Neural cell (in vitro differentiated cells): ENCODE measurements around the gene CPEB4. TPM values are rescaled to one million over a fixed set of nuclear protein-coding genes. Genes with fewer than 3 reads are reported as not detected.

Source experiments
- H2AFZ ChIP-seq: fragments of 200-600, 300-800 bp; sonication (generic), shearing (Covaris generic); 2 replicates; pipeline ENCODE4 v1.6.0; 2014; ENCODE audit warnings: low read depth, mild to moderate bottlenecking, antibody characterized with exemption, low read length, moderate library complexity
- H3F3A ChIP-seq: fragments of 200-600 bp; shearing (Covaris generic); 2 replicates; pipeline ENCODE4 v1.6.1; 2016; ENCODE audit warnings: mild to moderate bottlenecking, moderate library complexity, mixed read lengths, antibody characterized with exemption, low read length; ENCODE audit not compliant: insufficient read depth, poor library complexity, severe bottlenecking
- H3K27ac ChIP-seq: fragments of 200-600, 300-800 bp; sonication (generic), shearing (Covaris generic); 2 replicates; pipeline ENCODE4 v1.5.1; 2014; ENCODE audit warnings: mild to moderate bottlenecking, low read length, moderate library complexity
- H3K27me3 ChIP-seq: fragments of 300-800, 200-600 bp; sonication (generic), shearing (Covaris generic); 2 replicates; pipeline ENCODE4 v1.6.0; 2014; ENCODE audit warnings: mild to moderate bottlenecking, low read depth, low read length, moderate library complexity; ENCODE audit not compliant: insufficient read depth
- H3K36me3 ChIP-seq: fragments of 300-800, 200-600 bp; sonication (generic), shearing (Covaris generic); 2 replicates; pipeline ENCODE4 v1.5.1; 2014; ENCODE audit warnings: mild to moderate bottlenecking, antibody characterized with exemption, low read length, moderate library complexity; ENCODE audit not compliant: insufficient read depth
- H3K4me2 ChIP-seq: fragments of 300-800, 200-600 bp; sonication (generic), shearing (Covaris generic); 2 replicates; pipeline ENCODE4 v1.6.0; 2014; ENCODE audit warnings: mild to moderate bottlenecking, low read length
- H3K4me3 ChIP-seq: fragments of 300-800, 200-600 bp; sonication (generic), shearing (Covaris generic); 2 replicates; pipeline ENCODE4 v1.5.1; 2014; ENCODE audit warnings: mild to moderate bottlenecking, low read length, moderate library complexity
- H3K79me2 ChIP-seq: fragments of 200-600 bp; shearing (Covaris generic); replicated peaks from 2 replicates; pipeline ENCODE4 v1.6.0; 2014; ENCODE audit warnings: mild to moderate bottlenecking, low read length, moderate library complexity; ENCODE audit not compliant: insufficient read depth
- H3K9ac ChIP-seq: fragments of 300-800, 200-600 bp; sonication (generic), shearing (Covaris generic); 2 replicates; pipeline ENCODE4 v1.6.1; 2016; ENCODE audit warnings: mild to moderate bottlenecking, low read length, mixed read lengths
- H3K9me2 ChIP-seq: fragments of 200-600 bp; shearing (Covaris generic); 2 replicates; pipeline ENCODE4 v1.6.1; 2016; ENCODE audit warnings: mild to moderate bottlenecking, low read length, mixed read lengths; ENCODE audit not compliant: insufficient read depth
- H3K9me3 ChIP-seq: fragments of 200-600, 300-800 bp; sonication (generic), shearing (Covaris generic); 2 replicates; pipeline ENCODE4 v1.6.1; 2016; ENCODE audit warnings: mild to moderate bottlenecking, mixed run types, low read length, moderate library complexity, mixed read lengths
- H4K20me1 ChIP-seq: fragments of 200-600 bp; shearing (Covaris generic); 2 replicates; pipeline ENCODE4 v1.6.1; 2016; ENCODE audit warnings: mild to moderate bottlenecking, mixed run types; ENCODE audit not compliant: insufficient read depth
- CTCF ChIP-seq: fragments of 450-650 bp; IDR thresholded peaks from 2 replicates; pipeline ENCODE4 v1.5.1; 2014; ENCODE audit warnings: antibody characterized with exemption, mild to moderate bottlenecking, moderate library complexity; ENCODE audit not compliant: poor library complexity, severe bottlenecking
- EP300 ChIP-seq: fragments of 450-650 bp; conservative IDR thresholded peaks from 2 replicates; pipeline ENCODE4 v1.6.1; 2014; ENCODE audit warnings: antibody characterized with exemption, mild to moderate bottlenecking, moderate library complexity; ENCODE audit not compliant: poor library complexity, severe bottlenecking
- EZH2 ChIP-seq: fragments of 200-600, 300-800 bp; shearing (Covaris generic), sonication (generic); IDR thresholded peaks from 2 replicates; pipeline ENCODE4 v1.6.1; 2014; ENCODE audit warnings: antibody characterized with exemption, low read length, borderline replicate concordance, mild to moderate bottlenecking; ENCODE audit not compliant: insufficient read depth, poor library complexity, severe bottlenecking
- MXI1 ChIP-seq: fragments of 450-650 bp; conservative IDR thresholded peaks from 2 replicates; pipeline ENCODE4 v1.6.1; 2014; ENCODE audit warnings: antibody characterized with exemption, mild to moderate bottlenecking; ENCODE audit not compliant: poor library complexity, severe bottlenecking
- POLR2AphosphoS5 ChIP-seq: IDR thresholded peaks from 2 replicates; pipeline ENCODE4 v1.6.1; 2012
- RAD21 ChIP-seq: fragments of 450-650 bp; conservative IDR thresholded peaks from 2 replicates; pipeline ENCODE4 v1.6.1; 2014; ENCODE audit warnings: antibody characterized with exemption, mild to moderate bottlenecking, moderate library complexity
- REST ChIP-seq: IDR thresholded peaks from 2 replicates; pipeline ENCODE4 v1.6.1; 2012; ENCODE audit warnings: borderline replicate concordance
- SMC3 ChIP-seq: fragments of 450-650 bp; conservative IDR thresholded peaks from 2 replicates; pipeline ENCODE4 v1.6.1; 2014; ENCODE audit warnings: antibody characterized with exemption, mild to moderate bottlenecking, moderate library complexity; ENCODE audit not compliant: poor library complexity
- TAF1 ChIP-seq: IDR thresholded peaks from 2 replicates; pipeline ENCODE4 v1.6.1; 2012; ENCODE audit warnings: low read depth
- polyA plus RNA-seq: library from polyadenylated mRNA; depleted of rRNA; stranded (reverse); fragments of >200 nt; gene quantifications from 2 replicates; pipeline ENCODE4 v1.2.3, GENCODE V29; 2014

Gene CPEB4
- polyA plus RNA-seq, 1 donor from 2014 or later = 42.2 TPM

- Histone ChIP-seq H3K4me2 (peak overlapping the region; percentile 1), H3K36me3 (no peaks in the 10 kb centered on the region), H2AFZ (no peak overlapping the region), H3K4me3 (peak overlapping the region; percentile 85), H3K9me2 (no peaks in the 10 kb centered on the region), H3F3A (no peaks in the 10 kb centered on the region), H3K27me3 (no peaks in the 10 kb centered on the region), H3K9me3 (no peaks in the 10 kb centered on the region), H4K20me1 (no peaks in the 10 kb centered on the region), H3K9ac (no peak overlapping the region), H3K27ac (no peak overlapping the region), H3K79me2 (peaks cover 88% of the 10 kb centered on the region)
- no peak for TF ChIP-seq SMC3
- no peak for TF ChIP-seq RAD21
- TF ChIP-seq REST = no peak
- no peak for TF ChIP-seq EZH2
- TF ChIP-seq POLR2AphosphoS5 = no peak
- TF ChIP-seq EP300 = no peak
- TF ChIP-seq MXI1 = no peak
- no peak for TF ChIP-seq CTCF
- TF ChIP-seq TAF1 = no peak
These were observed 8.5 kb downstream of the CPEB4 start for GRCh38 chr5:173896631-173897030.

- Histone ChIP-seq H3K9me2 (no peaks in the 10 kb centered on the region), H4K20me1 (no peaks in the 10 kb centered on the region), H3K9me3 (no peaks in the 10 kb centered on the region), H2AFZ (no peak overlapping the region), H3F3A (no peaks in the 10 kb centered on the region), H3K36me3 (no peaks in the 10 kb centered on the region), H3K9ac (no peak overlapping the region), H3K27me3 (no peaks in the 10 kb centered on the region), H3K27ac (no peak overlapping the region), H3K4me2 (no peak overlapping the region), H3K4me3 (peak overlapping the region; percentile 13), H3K79me2 (peaks cover 75% of the 10 kb centered on the region)
- TF ChIP-seq MXI1 (no peak), EZH2 (no peak), REST (no peak), EP300 (no peak), RAD21 (no peak), POLR2AphosphoS5 (no peak), SMC3 (no peak), CTCF (no peak), TAF1 (no peak)
These were observed 13.6 kb downstream of the CPEB4 start for GRCh38 chr5:173901705-173902104.
